D721Med (cell line): ENCODE data around the gene ENTREP1.

ENCODE experiments used
- DNase-seq: peaks from one replicate; pipeline ENCODE4 v3.0.0; 2011; ENCODE audit warnings: low spot score; ENCODE audit not compliant: insufficient read length
- FAIRE-seq: peaks from 2 replicates; lab custom pipeline; 2011; peaks lifted over from hg19 to GRCh38; lab: Jason Lieb, UNC
- TF ChIP-seq, protein P1 (sequence below): IDR thresholded peaks from 2 replicates; pipeline ENCODE4 v1.5.1; 2012; ENCODE audit warnings: mild to moderate bottlenecking, control low read depth; ENCODE audit not compliant: insufficient read depth; ENCODE audit errors: missing control alignments

Gene ENTREP1

DNA sequence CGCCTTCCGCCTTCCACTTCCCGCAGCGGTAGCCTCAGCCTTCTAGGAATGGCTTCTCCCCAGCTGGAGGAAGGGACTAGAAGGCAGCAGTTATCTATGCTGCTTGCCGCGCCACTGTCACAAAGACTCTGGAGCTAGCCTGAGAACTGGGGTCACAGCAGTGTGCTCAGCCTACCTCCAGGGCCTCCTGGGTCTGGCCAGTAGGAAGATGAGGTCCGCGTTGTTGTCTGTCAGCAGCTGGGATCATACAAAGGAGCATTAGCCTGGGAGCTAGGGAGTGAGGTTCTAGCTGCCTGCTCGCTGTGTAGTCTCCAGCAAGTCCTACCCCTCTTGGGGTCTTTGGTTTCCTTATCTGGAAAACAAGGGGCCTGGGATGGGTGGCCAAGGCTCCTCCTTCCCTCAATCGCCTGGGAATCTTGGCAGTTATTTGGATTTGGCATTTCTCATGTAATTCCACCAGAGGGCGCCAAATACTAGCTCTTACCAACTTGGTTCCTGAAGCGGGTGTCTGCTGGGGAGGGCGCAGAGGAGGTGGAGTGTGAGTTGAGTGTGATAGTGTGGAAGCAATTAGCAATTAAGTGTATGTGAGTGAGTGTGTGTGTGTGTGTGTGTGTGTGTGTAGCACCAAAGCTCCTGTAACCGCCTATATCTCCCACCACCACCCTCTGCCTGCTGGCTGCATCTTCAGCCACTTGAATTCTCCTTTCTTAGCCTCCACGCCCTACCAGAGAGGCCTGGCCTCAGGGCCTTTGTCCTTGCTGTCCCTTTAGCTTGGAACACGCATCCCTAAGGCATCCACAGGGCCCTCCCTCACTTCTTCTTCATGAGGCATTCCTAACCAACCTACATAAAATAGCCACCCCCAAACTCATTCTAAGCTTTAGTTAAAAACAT is 97.1 kb downstream of the ENTREP1 start:
- FAIRE-seq (no peak), DNase-seq (peak; percentile 64)
- TF ChIP-seq, protein P1, sequence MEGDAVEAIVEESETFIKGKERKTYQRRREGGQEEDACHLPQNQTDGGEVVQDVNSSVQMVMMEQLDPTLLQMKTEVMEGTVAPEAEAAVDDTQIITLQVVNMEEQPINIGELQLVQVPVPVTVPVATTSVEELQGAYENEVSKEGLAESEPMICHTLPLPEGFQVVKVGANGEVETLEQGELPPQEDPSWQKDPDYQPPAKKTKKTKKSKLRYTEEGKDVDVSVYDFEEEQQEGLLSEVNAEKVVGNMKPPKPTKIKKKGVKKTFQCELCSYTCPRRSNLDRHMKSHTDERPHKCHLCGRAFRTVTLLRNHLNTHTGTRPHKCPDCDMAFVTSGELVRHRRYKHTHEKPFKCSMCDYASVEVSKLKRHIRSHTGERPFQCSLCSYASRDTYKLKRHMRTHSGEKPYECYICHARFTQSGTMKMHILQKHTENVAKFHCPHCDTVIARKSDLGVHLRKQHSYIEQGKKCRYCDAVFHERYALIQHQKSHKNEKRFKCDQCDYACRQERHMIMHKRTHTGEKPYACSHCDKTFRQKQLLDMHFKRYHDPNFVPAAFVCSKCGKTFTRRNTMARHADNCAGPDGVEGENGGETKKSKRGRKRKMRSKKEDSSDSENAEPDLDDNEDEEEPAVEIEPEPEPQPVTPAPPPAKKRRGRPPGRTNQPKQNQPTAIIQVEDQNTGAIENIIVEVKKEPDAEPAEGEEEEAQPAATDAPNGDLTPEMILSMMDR = peak; percentile 89

DNA sequence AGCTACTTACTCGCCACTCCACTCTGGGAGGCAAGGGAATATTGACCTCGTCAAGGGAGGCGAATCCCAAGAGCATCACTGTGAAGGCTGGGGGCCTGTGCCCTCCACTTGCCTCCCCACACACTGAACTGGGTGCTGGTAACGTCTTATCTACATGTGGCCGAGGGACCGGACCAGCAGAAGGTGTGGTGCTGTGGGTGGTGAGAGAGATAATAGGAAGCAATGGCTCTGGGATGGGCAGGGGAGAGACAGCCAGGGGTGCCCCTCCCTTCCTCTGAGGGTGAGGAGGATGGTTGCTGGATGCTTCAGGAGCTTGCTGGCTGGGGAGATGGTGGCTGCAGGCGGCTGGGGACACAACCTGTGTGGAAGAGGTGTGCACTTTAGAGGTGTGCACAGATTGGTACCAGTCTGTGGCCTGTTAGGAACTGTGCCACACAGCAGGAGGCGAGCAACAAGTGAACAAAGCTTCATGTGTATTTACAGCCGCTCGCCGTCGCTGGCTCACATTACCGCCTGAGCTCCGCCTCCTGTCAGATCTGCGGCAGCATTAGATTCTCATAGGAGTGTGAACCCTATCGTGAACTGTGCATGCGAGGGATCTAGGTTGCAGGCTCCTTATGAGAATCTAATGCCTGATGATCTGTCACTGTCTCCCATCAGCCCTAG is 100.3 kb downstream of the ENTREP1 start:
- TF ChIP-seq, protein P1 = no peak
- FAIRE-seq (no peak), DNase-seq (no peak)

DNA sequence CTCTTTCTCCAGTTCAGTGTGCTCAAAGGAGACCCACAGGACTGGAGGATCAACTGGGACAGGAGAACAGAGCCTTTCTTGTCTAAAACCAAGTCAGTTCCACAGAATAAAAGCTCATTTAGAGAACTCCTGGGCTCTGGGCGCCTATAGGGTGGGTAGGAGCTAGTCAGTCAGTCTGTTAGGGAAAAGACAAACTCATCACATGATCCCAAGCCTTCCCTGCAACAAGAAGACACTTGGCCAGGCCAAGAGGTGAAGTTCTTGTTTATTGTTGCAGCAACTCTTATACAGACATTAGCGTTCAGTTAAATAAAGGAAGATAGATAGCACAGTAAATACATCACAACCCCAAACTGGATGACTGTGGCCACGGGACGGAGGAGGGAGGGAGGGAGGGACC is 102.3 kb downstream of the ENTREP1 start:
- FAIRE-seq = no peak
- TF ChIP-seq, protein P1 = no peak

DNA sequence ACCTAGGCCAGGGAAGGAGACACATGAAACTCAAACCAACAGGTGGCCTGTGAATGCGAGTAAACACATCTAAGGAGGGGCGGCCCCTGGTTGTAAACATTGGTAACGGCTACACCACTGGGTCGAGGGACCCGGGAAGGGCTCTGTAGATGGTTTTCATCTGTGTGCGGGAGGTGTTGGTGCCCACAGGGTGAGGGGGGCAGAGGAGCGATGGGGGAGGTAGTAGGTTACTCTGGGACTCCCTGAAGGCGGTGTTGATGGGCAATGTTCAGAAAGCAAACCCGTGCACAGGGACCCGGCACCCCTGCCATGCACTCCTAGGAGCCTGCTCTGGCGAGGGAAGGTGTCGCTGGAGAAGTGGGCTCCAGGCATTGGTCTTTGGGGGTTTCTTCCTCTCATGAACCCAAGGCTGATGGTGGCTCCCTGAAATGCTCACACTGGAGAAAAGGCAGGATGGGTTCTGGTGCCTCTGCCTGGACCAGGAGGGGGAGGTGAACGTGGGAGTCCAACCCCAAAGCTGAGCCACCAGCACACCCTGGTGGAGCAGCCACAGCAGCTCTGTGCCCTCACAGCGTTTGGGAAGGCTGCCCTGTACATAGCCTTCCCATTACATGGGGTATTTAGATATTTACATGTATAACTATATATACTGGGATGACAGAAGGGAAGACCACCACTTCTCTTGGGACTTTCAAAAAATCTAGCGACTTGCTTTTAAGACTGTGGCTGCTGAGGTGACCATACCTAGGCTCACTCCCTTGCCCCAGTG is 103.2 kb downstream of the ENTREP1 start:
- TF ChIP-seq, protein P1 = no peak

More for the DNA sequence above, 102.3 kb downstream of the ENTREP1 start:
- DNase-seq = no peak

DNA sequence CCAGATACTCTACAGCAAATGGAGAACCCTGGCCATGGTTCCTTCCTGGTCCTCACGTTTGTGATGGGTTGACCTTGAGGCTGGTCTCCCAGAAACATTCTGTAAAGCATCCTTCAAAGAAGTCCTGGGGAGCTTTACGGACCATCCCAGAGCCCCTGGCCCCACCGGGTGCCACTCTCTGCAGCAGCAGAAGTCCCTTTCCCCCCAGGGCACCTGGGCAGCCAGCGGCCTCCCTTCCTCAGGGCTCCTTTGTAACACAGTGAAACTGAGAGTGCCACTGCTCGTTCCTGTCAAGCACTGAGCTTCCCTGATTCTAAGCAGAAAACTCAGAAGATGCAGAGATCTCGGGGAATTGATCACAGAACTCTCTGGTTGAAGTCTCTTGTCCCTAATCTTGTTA is 104.3 kb downstream of the ENTREP1 start:
- no peak for DNase-seq
- FAIRE-seq = no peak
- TF ChIP-seq, protein P1 = no peak

More for the DNA sequence above, 103.2 kb downstream of the ENTREP1 start:
- no peak for FAIRE-seq
- DNase-seq = no peak

DNA sequence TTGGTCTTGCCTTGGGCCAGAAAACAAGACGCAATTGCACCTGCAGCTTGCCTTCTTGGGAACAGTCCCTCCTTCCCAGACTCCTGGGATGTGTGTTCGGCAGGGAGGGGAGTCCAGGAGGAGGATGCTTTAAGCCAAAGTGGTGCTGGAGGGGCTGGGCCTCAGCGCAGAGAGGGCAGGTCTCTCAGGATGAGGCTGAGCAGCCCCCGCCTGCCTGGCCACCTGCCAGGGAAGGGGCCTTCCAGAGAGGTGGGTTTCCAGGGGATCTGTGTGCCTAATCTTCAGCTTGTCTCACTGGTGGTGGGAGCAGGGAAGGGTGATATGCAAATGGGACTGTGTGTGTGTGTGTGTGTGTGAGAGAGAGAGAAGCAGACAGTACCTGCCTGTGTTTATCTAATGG is 105.2 kb downstream of the ENTREP1 start:
- FAIRE-seq = no peak
- DNase-seq = no peak
- TF ChIP-seq, protein P1 = no peak
